ENCODE measurements around the gene TBC1D8. TPM values are rescaled to one million over a fixed set of nuclear protein-coding genes. Genes with fewer than 3 reads are reported as not detected.
A peak's percentile ranks its signal among the peaks of the same experiment; 100 is the strongest.

Gene TBC1D8
- total and polyA plus RNA-seq, 2 of the 13 experiments (the other 11 are each of a cell fraction or from before 2014, with no cell fraction given), result 45.1 to 95.4 TPM

GRCh38 chr2:101116841-101117552, 34.2 kb downstream of the TBC1D8 start (continued):
- TF ChIP-seq FOSL2 (CRISPR knock-in tag; IDR thresholded peaks at IDR 0.05) (peak; percentile 84), ZNF326 (CRISPR knock-in tag; IDR thresholded peaks at IDR 0.05; ENCODE audit: borderline replicate concordance) (no peak), CREB1 (IDR thresholded peaks at IDR 0.05) (peak; percentile 61; the same call in 1 of the 2 replicates), CREB1 (CRISPR knock-in tag; IDR thresholded peaks at IDR 0.05) (peak; percentile 87), GRHL1 (CRISPR knock-in tag; conservative IDR thresholded peaks at IDR 0.05) (no peak), XBP1 (CRISPR knock-in tag; IDR thresholded peaks at IDR 0.05) (no peak), ZFX (CRISPR knock-in tag; IDR thresholded peaks at IDR 0.05; ENCODE audit: low read depth) (peak; percentile 59), SIX4 (CRISPR knock-in tag; IDR thresholded peaks at IDR 0.05) (peak; percentile 88), ZSCAN9 (CRISPR knock-in tag; IDR thresholded peaks at IDR 0.05; ENCODE audit: borderline replicate concordance) (peak; percentile 84; the same call in 1 of the 2 replicates), ZNF17 (CRISPR knock-in tag; IDR thresholded peaks at IDR 0.05) (no peak), NR3C1 (CRISPR knock-in tag; IDR thresholded peaks at IDR 0.05) (no peak), MIXL1 (CRISPR knock-in tag; IDR thresholded peaks at IDR 0.05) (peak; percentile 100), HNRNPL (IDR thresholded peaks at IDR 0.05; ENCODE audit: low read depth, low read length) (0 out of 2 replicates have a peak, but pooled peaks have one; percentile 45), TCF12 (IDR thresholded peaks at IDR 0.05) (no peak), TCF12 (CRISPR knock-in tag; IDR thresholded peaks at IDR 0.05) (peak; percentile 60), ATF7 (IDR thresholded peaks at IDR 0.05) (peak; percentile 72), ATF7 (CRISPR knock-in tag; IDR thresholded peaks at IDR 0.05) (peak; percentile 79; the same call in 1 of the 2 replicates), MXI1 (IDR thresholded peaks at IDR 0.05; ENCODE audit: borderline replicate concordance, low read depth, low read length) (no peak), DBP (CRISPR knock-in tag; IDR thresholded peaks at IDR 0.05; ENCODE audit: not compliant biosample characterization) (no peak), ZNF816 (CRISPR knock-in tag; IDR thresholded peaks at IDR 0.05; ENCODE audit: borderline replicate concordance) (peak; percentile 84; the same call in 1 of the 2 replicates)
- TF ChIP-seq, protein P1, sequence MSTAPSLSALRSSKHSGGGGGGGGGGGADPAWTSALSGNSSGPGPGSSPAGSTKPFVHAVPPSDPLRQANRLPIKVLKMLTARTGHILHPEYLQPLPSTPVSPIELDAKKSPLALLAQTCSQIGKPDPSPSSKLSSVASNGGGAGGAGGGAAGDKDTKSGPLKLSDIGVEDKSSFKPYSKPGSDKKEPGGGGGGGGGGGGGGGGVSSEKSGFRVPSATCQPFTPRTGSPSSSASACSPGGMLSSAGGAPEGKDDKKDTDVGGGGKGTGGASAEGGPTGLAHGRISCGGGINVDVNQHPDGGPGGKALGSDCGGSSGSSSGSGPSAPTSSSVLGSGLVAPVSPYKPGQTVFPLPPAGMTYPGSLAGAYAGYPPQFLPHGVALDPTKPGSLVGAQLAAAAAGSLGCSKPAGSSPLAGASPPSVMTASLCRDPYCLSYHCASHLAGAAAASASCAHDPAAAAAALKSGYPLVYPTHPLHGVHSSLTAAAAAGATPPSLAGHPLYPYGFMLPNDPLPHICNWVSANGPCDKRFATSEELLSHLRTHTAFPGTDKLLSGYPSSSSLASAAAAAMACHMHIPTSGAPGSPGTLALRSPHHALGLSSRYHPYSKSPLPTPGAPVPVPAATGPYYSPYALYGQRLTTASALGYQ (CRISPR knock-in tag; IDR thresholded peaks at IDR 0.05), result peak; percentile 98
- TF ChIP-seq, protein P2, sequence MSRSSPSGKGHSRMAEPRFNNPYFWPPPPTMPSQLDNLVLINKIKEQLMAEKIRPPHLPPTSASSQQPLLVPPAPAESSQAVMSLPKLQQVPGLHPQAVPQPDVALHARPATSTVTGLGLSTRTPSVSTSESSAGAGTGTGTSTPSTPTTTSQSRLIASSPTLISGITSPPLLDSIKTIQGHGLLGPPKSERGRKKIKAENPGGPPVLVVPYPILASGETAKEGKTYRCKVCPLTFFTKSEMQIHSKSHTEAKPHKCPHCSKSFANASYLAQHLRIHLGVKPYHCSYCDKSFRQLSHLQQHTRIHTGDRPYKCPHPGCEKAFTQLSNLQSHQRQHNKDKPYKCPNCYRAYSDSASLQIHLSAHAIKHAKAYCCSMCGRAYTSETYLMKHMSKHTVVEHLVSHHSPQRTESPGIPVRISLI (CRISPR knock-in tag; IDR thresholded peaks at IDR 0.05; ENCODE audit: borderline replicate concordance), result peak; percentile 99
- TF ChIP-seq, protein P3, sequence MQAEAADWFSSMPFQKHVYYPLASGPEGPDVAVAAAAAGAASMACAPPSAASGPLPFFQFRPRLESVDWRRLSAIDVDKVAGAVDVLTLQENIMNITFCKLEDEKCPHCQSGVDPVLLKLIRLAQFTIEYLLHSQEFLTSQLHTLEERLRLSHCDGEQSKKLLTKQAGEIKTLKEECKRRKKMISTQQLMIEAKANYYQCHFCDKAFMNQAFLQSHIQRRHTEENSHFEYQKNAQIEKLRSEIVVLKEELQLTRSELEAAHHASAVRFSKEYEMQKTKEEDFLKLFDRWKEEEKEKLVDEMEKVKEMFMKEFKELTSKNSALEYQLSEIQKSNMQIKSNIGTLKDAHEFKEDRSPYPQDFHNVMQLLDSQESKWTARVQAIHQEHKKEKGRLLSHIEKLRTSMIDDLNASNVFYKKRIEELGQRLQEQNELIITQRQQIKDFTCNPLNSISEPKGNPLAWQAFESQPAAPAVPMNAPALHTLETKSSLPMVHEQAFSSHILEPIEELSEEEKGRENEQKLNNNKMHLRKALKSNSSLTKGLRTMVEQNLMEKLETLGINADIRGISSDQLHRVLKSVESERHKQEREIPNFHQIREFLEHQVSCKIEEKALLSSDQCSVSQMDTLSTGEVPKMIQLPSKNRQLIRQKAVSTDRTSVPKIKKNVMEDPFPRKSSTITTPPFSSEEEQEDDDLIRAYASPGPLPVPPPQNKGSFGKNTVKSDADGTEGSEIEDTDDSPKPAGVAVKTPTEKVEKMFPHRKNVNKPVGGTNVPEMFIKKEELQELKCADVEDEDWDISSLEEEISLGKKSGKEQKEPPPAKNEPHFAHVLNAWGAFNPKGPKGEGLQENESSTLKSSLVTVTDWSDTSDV (CRISPR knock-in tag; IDR thresholded peaks at IDR 0.05), result no peak

All from HepG2 (cell line).